DMS114 treated with DMSO at 0.1 percent for 48 hours (cell line): Measurements from ENCODE around the gene HDAC7.
A peak's percentile ranks its signal among the peaks of the same experiment; 100 is the strongest.

Experiments
- DNase-seq: peaks from one replicate; lab custom pipeline; 2025; ENCODE audit not compliant: unreplicated experiment; lab: John Stamatoyannopoulos, UW

HDAC7 gene

GRCh38 chr12:47766502-47767215 is 53.0 kb downstream of the HDAC7 start:
- no peak for DNase-seq

DNA sequence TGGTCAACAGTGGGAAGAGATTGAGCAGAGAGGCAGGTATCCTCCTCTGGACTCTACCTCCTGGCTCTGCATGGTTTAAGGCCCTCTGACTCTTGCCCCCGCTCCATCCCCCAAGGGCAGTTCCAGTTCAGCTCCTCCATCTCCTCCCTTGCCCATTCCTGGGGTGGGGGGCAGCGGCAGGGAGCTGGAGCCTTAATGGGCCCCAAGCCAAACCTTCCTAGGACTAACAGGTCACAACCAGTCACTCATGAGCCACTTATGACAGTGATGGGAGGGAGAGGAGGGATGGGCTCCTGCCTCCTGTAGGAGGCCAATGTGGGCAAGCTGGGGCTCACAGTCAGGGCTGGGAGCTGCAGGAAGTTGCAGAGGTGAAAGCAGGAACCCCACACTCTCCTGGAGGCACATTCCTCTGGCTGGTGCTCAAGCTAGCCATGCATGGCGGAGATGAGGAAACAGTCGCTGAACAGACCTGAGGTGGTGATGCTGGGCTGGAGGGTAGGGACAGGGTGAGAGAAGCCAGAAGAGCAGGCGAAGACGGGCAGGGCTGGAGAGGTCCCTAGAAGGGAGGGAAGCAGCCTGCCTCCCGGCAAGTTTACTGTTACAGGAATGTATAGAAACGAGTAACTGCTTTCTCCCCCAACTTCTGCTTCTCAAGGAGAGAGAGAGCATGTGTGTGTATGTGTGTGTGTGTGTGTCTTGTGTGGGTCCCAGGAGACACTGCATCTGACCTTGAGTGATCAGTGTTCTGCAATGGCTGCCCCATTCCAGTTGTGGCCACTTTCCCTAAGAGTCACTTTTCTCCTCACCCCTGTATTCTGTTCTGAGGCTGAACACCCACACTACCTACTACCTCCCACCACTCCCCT is 56.0 kb downstream of the HDAC7 start:
- no peak for DNase-seq

- DNase-seq = no peak
Observed at GRCh38 chr12:47762850-47763465, 56.7 kb downstream of the HDAC7 start.

DNA sequence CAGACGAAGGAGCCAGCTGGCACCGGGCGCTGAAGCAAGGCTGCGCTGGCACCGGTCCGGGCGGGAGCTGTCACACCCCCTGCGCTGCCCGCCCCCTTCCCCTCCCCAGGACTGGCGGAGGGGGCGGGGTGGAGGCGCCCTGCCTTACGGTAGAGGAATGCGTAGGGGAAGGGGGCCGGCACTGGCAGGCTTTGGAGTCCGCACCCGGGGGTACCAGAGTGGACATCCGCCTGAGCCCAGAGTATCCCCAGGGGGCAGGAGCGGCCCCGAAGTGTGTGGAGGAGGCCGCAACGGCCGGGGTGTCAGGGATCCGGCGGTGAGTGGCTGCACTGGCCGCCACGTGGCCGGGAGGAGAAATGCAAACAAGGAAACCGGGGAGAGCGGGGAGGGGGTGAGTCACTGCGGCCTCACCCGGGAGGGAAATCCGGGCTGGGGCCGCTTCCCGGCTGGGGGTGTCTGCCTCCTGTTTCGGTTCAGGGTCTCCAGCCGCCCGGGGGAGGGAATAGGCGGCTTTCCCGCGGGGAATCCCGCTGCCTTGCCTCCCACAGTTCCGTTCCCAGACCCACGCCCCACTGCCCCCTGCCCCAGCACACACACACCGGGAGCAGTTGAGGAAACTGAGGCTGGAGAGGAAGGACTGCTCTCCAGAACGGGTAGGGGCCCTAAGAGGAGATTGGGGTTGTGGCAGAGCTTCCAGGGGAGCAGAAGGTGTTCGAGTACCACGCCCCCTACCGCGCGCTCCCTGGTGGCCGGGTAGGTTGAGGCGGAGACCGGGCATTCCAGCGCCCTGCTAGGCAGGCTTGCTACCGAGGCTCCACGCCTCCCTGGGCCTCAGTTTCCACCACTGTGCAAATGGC is 60.6 kb downstream of the HDAC7 start, which contains the start of gene RAPGEF3:
Gene RAPGEF3 (minus strand): TSS at position 47 of the 857 bp plus-strand sequence. CDS start 324 bp downstream, outside the sequence.
- peak; percentile 58 for DNase-seq

- no peak for DNase-seq
Observed at GRCh38 chr12:47758584-47758833, 61.2 kb downstream of the HDAC7 start.

- no peak for DNase-seq
Observed at GRCh38 chr12:47757840-47758583, 61.7 kb downstream of the HDAC7 start.

- no peak for DNase-seq
Observed at GRCh38 chr12:47757364-47757839, 62.3 kb downstream of the HDAC7 start.

DNA sequence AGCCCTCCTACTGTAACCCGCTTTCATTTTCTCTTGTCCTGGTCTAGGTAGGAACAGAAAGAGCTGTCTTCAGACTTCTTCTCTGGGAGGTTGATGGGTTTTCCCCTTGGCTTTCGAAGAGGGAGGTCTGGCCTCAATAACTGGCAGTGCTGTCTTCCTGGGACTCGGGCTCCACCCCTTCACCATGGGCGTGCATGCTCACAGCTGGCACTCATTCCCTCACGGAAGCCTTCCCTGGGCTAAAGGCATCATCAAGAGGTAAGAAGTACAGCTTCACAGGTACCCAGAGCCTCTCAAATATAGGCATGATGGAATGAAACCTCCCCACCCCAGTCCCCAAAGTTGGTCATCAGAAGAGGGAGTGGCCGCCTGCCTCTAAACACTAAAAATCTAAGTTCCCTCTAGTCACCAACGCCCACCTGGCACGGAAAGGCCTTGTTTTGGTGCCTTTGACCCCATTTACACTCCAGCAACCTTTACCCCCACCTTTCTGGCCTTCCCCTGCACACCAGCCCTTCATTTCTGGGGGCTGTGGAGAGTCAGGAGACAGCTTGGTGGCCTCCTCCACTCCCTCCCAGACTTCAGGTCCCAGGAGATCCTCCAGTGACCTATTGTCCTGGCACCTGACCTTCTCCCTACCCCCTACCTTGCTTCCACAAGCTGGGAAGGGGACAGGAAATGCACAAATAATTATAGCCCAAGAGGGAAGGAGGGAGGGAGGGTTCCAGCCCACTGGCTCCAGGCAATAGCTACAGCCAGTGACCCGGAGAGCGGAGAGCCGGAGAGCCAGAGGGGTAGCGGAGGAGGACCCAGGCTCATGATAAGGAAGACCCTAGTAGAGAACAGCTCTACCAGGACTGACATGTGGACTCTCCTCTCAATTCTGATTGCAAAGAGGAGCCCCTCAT is 63.8 kb downstream of the HDAC7 start:
- no peak for DNase-seq

GRCh38 chr12:47754881-47755280 is 64.8 kb downstream of the HDAC7 start:
- no peak for DNase-seq

DNA sequence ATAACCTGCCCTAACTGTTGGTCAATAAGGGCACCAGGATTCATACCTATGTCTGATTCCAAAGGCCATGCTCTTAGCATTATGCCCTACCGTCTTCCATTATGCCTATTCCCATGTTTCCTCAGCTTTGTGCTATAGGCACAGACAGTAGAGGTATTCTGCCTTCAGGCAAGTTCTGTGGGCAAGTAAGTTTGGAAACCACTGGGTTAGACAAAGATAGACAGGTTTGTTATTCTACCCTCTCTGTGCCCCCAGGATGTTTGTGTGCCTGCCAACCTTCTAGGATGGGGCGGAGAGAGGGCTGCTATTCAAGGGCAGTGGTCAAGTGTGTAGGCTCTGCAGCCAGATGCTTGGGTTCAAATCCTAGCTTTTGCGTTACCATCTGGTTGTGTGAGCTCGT is 65.6 kb downstream of the HDAC7 start:
- DNase-seq = no peak

DNA sequence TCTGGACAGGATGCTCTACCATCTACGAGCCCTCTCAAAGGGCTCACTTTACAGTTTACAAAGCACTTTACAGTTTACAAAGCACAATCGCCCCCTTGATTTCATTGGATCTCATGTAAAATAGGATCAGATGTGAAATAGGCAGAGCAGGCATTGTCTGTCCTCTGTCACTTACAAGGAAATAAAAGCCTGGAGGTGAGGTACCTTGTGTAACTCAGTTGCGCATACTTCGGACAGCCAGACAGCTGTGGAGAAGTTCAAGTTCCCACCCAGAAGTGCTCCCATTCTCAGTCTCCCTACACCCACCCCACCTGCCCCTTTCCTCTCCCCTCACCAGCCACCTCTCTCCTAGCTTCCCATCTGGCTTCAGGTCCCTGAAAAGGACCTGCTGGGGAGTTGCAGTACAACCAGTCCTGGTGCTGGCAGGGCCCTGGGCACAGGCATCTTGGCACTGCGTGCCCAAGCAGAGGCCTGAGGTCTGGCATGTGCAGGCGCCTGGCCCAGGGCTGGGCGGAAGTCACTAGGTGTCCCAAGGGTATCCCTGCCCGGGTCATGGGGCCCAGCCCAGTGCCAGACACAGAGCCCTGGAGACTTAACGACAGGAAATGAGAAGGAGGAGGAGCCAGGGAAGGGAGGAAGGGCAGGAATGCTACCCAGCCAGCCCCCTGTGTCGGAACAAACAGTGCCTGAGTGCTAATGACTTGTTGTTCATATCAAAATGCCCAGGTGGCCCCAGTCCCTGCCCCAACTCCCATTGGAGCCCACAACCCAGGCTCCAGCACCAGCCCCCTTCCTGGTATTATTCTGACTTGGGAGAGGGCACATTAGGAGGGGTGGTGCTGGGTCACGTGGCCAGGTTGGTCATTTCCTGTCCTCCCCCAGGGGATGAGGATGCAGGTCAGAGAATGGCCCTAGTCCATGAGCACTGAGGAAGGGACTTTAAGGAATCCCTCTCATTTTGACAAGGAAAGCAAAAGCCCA is 66.4 kb downstream of the HDAC7 start:
- no peak for DNase-seq

DNA sequence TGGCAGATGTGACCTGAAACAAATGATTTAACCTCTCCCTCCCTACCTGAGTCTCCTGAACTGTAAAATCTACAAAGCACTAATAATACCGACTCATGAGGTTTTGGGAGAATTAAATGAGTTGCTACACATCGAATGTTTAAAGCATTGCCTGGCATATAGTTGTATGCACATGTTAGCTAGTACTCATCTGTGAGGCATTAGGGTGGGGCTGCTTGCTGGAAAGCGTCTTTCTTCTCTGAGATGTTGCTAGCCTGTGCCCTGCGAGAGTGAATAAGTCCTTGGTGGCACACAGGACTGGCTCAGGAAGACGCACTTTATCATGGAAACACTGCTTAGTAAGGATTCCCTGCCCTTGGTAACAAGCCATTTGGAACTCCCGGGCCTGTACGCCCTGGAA is 67.2 kb downstream of the HDAC7 start:
- DNase-seq = no peak

- DNase-seq = no peak
Observed at GRCh38 chr12:47752121-47752520, 67.6 kb downstream of the HDAC7 start.

- no peak for DNase-seq
Observed at GRCh38 chr12:47751561-47751960, 68.1 kb downstream of the HDAC7 start.

DNA sequence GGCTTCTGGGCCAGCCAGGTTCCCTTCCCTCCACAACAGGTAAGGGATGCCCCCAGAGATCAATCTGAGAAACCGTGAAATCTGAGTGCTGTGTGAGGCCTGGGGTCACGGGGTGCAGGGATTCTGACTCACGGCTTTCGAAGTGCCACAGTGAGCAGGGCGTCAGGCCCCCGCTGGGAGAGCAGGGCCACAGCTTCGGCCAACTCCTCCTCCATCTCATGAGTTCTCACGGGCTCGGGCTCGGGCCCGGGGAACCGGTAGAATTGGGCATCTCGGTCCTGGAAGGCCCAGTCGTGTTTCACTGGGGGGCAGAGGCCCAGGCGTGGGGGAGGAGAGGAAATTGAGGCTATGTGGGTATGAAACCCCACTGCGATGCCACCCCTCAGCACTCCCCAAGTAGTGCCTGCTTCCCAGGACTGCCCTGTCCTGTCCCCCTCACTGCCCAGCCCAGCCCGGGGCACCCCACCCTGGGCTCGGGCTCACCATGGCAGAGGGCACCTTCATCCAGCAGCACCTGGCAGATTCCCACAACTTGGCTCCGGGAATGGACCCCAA is 68.7 kb downstream of the HDAC7 start:
- DNase-seq = no peak

GRCh38 chr12:47750229-47750798 is 69.4 kb downstream of the HDAC7 start:
- no peak for DNase-seq

GRCh38 chr12:47748899-47749298 is 70.8 kb downstream of the HDAC7 start:
- DNase-seq = no peak

DNA sequence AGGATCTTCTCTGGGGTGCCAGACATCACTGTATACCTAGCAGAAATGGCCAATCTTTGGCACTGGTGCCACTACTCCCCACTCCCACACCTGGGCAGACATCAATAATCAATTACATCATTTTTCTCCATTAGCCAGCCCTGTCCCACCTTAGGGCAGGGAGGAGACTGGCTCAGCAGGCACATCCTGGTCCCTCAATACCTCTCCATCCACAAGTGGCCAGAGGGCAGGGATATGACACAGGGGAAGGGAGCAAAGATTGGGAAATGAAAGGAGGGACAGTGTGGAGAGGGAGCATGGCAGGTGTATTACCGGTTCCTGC is 71.2 kb downstream of the HDAC7 start:
- DNase-seq = no peak
